ENCODE measurements around the gene CXorf38. TPM values are rescaled to one million over a fixed set of nuclear protein-coding genes. Genes with fewer than 3 reads are reported as not detected.

Gene CXorf38
- total and polyA plus RNA-seq, 12 donors = 2.6 to 11.9 (median 4.7) TPM

DNA sequence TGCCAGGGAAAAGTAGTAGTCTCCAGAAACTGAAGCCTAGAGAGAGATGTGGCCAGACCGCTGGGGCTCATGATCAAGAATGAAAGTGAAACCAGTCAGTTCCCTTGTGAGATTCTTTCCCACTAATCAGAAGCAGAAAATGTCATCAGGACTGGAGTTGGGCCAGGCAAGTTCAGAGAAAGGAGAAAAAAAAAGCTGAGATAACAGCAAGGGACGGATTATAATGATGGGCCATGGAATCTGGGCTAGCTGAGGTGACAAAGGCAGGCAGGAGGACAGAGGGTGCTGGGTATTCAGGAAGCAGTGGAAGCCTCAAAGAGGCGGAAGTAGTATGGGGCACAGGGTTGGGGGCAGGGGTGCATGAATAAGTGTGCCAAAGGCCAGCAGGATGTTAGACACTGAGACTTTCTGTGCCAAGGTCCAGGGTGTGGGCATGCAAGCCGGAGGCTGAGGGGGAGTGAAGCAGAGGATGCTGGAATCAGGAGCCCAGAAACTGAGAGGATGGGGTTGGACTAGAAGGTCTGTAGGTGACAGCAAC is 2.5 kb downstream of the CXorf38 start:
- Histone ChIP-seq H3K27me3 (peaks cover 0 to 14% (median 0%) of the 10 kb centered on the region in 7 donors), H3K36me3 (peaks cover 0 to 21% (median 0%) of the 10 kb centered on the region in 9 donors), H3K9me3 (no peaks in the 10 kb centered on the region), H3K4me3 (peak overlapping the region in 9 of 10 donors; percentile 14 to 53 (median 43)), H3K4me1 (peaks cover 0 to 68% (median 28%) of the 10 kb centered on the region in 9 donors), H3K27ac (peak overlapping the region in 9 of 10 donors; percentile 60 to 87 (median 75))
- peak; percentile 9 to 70 (median 59) for ATAC-seq
- TF ChIP-seq, protein P1, sequence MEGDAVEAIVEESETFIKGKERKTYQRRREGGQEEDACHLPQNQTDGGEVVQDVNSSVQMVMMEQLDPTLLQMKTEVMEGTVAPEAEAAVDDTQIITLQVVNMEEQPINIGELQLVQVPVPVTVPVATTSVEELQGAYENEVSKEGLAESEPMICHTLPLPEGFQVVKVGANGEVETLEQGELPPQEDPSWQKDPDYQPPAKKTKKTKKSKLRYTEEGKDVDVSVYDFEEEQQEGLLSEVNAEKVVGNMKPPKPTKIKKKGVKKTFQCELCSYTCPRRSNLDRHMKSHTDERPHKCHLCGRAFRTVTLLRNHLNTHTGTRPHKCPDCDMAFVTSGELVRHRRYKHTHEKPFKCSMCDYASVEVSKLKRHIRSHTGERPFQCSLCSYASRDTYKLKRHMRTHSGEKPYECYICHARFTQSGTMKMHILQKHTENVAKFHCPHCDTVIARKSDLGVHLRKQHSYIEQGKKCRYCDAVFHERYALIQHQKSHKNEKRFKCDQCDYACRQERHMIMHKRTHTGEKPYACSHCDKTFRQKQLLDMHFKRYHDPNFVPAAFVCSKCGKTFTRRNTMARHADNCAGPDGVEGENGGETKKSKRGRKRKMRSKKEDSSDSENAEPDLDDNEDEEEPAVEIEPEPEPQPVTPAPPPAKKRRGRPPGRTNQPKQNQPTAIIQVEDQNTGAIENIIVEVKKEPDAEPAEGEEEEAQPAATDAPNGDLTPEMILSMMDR (IDR thresholded peaks at IDR 0.05) = no peak
- WGBS, 2 donors = 0% methylated on average over 4 of the region's 4 CpGs
- peak; percentile 14 to 67 for DNase-seq
- intact Hi-C loops (cut with DNase I) = loop anchor here in 4 of 10 donors (5.0 to 10.0 kb wide), 2 partner anchors 100 to 472 kb away; no protein-coding TSS in a partner anchor

GRCh38 chrX:40644176-40644575 is 3.2 kb downstream of the CXorf38 start:
- TF ChIP-seq, protein P1 (IDR thresholded peaks at IDR 0.05) = no peak
- H3K4me3 ChIP-seq = peak overlapping the region in 9 of 10 donors; percentile 14 to 53 (median 43)
- DNase-seq = no peak
- WGBS, 2 donors = 50 to 58% methylated on average over 5 of the region's 5 CpGs
- H3K27ac ChIP-seq = peak overlapping the region in 8 of 10 donors; percentile 69 to 87 (median 76)
- peaks cover 0 to 29% (median 0%) of the 10 kb centered on the region in 9 donors for H3K36me3 ChIP-seq
- ATAC-seq = peak in 1 of 8 donors; percentile 25
- H3K27me3 ChIP-seq = peaks cover 0 to 22% (median 0%) of the 10 kb centered on the region in 7 donors
- intact Hi-C loops (cut with DNase I) = loop anchor here in 3 of 10 donors (10.0 kb wide), 1 partner anchor 99 kb away; no protein-coding TSS in a partner anchor
- H3K9me3 ChIP-seq = no peaks in the 10 kb centered on the region
- H3K4me1 ChIP-seq = peaks cover 0 to 68% (median 28%) of the 10 kb centered on the region in 9 donors

DNA sequence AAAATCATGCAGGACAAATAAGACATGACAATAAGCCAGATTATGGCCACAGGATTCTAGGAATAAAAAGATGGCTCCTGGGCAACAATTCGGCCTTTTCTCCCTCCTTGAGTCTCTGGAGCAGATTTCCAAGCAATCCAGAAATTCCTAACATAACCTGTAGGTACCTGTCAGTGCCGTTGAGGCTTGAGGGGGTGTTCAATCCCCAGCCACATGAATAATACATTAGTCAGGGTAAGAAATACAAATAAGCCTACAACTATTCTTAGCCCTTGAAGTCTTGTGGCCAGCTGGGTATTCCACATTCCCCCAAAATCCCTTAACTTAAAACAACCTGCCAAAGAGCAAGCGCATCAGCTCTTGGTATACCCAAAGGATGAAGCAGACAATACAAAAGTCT is 9.7 kb downstream of the CXorf38 start:
- no peaks in the 10 kb centered on the region for H3K9me3 ChIP-seq
- H3K4me1 ChIP-seq = peaks cover 0 to 32% (median 0%) of the 10 kb centered on the region in 9 donors
- H3K4me3 ChIP-seq = no peak overlapping the region
- WGBS, 2 donors = 82 to 90% methylated on average over 3 of the region's 3 CpGs
- no peak overlapping the region for H3K27ac ChIP-seq
- TF ChIP-seq, protein P1 (IDR thresholded peaks at IDR 0.05) = no peak
- DNase-seq (no peak), ATAC-seq (no peak)
- intact Hi-C loops (cut with DNase I) = no loop called here
- H3K27me3 ChIP-seq = peaks cover 0 to 45% (median 0%) of the 10 kb centered on the region in 7 donors
- peaks cover 0 to 93% (median 0%) of the 10 kb centered on the region in 9 donors for H3K36me3 ChIP-seq

DNA sequence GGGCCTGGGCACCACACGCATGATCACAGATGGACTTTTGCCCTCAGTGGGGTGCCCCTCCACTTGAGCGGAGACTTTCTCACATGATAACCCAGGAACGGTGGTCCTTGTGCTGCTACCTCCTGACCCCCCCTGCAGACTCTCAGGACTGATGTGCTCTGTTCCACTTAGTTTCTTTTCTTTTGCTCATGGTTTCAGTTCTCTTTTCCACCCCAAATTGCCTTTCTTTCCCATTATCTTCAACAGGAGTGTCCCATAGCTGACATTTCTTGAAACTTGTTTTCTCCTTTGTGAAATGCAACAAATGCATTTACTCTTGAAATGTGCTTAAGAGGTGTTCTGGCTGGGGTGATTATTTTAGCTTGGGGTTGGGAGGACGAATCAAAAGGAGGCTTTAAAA is 15.2 kb downstream of the CXorf38 start:
- TF ChIP-seq, protein P1 (IDR thresholded peaks at IDR 0.05) = no peak
- Histone ChIP-seq H3K9me3 (no peaks in the 10 kb centered on the region), H3K27me3 (peaks cover 0 to 35% (median 0%) of the 10 kb centered on the region in 7 donors), H3K27ac (no peak overlapping the region), H3K4me3 (no peak overlapping the region), H3K4me1 (no peaks in the 10 kb centered on the region), H3K36me3 (peaks cover 0 to 100% (median 7%) of the 10 kb centered on the region in 9 donors)
- WGBS, 2 donors = 83 to 85% methylated on average over 4 of the region's 4 CpGs
- ATAC-seq (no peak), DNase-seq (no peak)
- intact Hi-C loops (cut with DNase I) = no loop called here
